Panc1 (cell line): Measurements from ENCODE around the gene CYSTM1. TPM values are rescaled to one million over a fixed set of nuclear protein-coding genes. Genes with fewer than 3 reads are reported as not detected.
A peak's percentile ranks its signal among the peaks of the same experiment; 100 is the strongest.

Experiments used
- ATAC-seq: fragments of 200-7000 bp; cut with Tn5 transposase; 2 replicates; pipeline ENCODE4 v1.9.1; 2020; ENCODE audit warnings: mild to moderate bottlenecking, moderate library complexity
- BruUV-seq: library from RNA; stranded (reverse); fragments of 400-500 nt; replicated peaks from 2 replicates; lab custom pipeline; 2021; lab: Mats Ljungman, UMichigan
- CTCF ChIA-PET: fragments of 300-600 bp; sonication (Branson Sonifier 250); formaldehyde crosslinking; loops from one replicate; lab custom pipeline; 2022; ENCODE audit warnings: antibody characterized with exemption; lab: Charles Lee
- POLR2A ChIA-PET: fragments of 300-600 bp; sonication (Branson Sonifier 250); formaldehyde crosslinking; loops from one replicate; lab custom pipeline; 2022; ENCODE audit warnings: antibody characterized with exemption; lab: Charles Lee
- DNase-seq: peaks from one replicate; pipeline ENCODE4 v3.0.0-alpha.2; 2010; ENCODE audit warnings: low read depth, low spot score
- H3K27ac ChIP-seq: 2 replicates; pipeline ENCODE4 v1.5.1; 2011; ENCODE audit warnings: mild to moderate bottlenecking, low read length, inconsistent platforms
- H3K27me3 ChIP-seq: fragments of 200-500 bp; sonication (Bioruptor generic); 2 replicates; pipeline ENCODE4 v1.6.0; 2014; ENCODE audit warnings: low read length, inconsistent platforms; ENCODE audit not compliant: control insufficient read depth, insufficient read depth
- H3K36me3 ChIP-seq: fragments of 200-500 bp; sonication (Bioruptor generic); 2 replicates; pipeline ENCODE4 v1.5.1; 2014; ENCODE audit warnings: inconsistent platforms, mild to moderate bottlenecking, low read length, moderate library complexity; ENCODE audit not compliant: control insufficient read depth, insufficient read depth
- H3K4me1 ChIP-seq: 2 replicates; pipeline ENCODE4 v1.5.1; 2011; ENCODE audit warnings: inconsistent platforms, mild to moderate bottlenecking, low read length, moderate library complexity; ENCODE audit not compliant: control insufficient read depth, insufficient read depth
- H3K4me3 ChIP-seq, 2 experiments: 2 replicates each; pipeline ENCODE4 v1.5.1; 2011 to 2012; ENCODE audit warnings: low read depth in 2 of 2, low read length in 2 of 2, mild to moderate bottlenecking in 2 of 2, inconsistent platforms in 1 of 2, moderate library complexity in 1 of 2
- H3K9me3 ChIP-seq: fragments of 200-500 bp; sonication (Bioruptor generic); 2 replicates; pipeline ENCODE4 v1.5.1; 2014; ENCODE audit warnings: low read depth, mild to moderate bottlenecking, inconsistent platforms, low read length, moderate library complexity; ENCODE audit not compliant: control insufficient read depth, insufficient read depth
- CTCF ChIP-seq: fragments of 450-650 bp; IDR thresholded peaks from 2 replicates; pipeline ENCODE4 v1.5.1; 2017; ENCODE audit warnings: mild to moderate bottlenecking
- POLR2AphosphoS5 ChIP-seq: IDR thresholded peaks from 2 replicates; pipeline ENCODE4 v1.6.1; 2012; ENCODE audit warnings: mild to moderate bottlenecking, low read depth, low read length, moderate library complexity
- REST ChIP-seq, 2 experiments: IDR thresholded peaks; 2 replicates each; pipeline ENCODE4 v1.6.1; 2011 to 2012; ENCODE audit warnings: low read depth in 2 of 2, control low read depth in 1 of 2, low read length in 1 of 2, mild to moderate bottlenecking in 1 of 2, moderate library complexity in 1 of 2; ENCODE audit not compliant: insufficient read depth in 1 of 2
- SIN3A ChIP-seq: IDR thresholded peaks from 2 replicates; pipeline ENCODE4 v1.6.1; 2012; ENCODE audit warnings: low read depth, mild to moderate bottlenecking, low read length, moderate library complexity, borderline replicate concordance; ENCODE audit not compliant: insufficient read depth
- TCF7L2 ChIP-seq: IDR thresholded peaks from 2 replicates; pipeline ENCODE4 v1.6.1; 2011; ENCODE audit warnings: mild to moderate bottlenecking, low read depth, low read length, inconsistent platforms
- in situ Hi-C: cut with HindIII; loops from 2 replicates; pipeline ENCODE4 v1.10.0; 2016; ENCODE audit warnings: low sequenced_read_pairs, low pct_unique_long_range_greater_than_20kb
- intact Hi-C: fragments of 100-400 bp; cut with micrococcal nuclease; formaldehyde crosslinking; loops from one replicate; pipeline ENCODE4 v1.10.0; 2022; ENCODE audit not compliant: unreplicated experiment
- total RNA-seq: library from RNA; stranded (reverse); gene quantifications from one replicate; pipeline ENCODE4 v1.2.1, GENCODE V29; 2021; ENCODE audit not compliant: unreplicated experiment

Gene CYSTM1
- total RNA-seq, 1 experiment from 2014 or later: 126 TPM

- peak overlapping the region; percentile 79; the same call in 1 of the 2 replicates for H3K27ac ChIP-seq
- TF ChIP-seq REST (IDR thresholded peaks at IDR 0.05; ENCODE audit: insufficient read depth in 1 of 2, low read depth in 2 of 2, low read length in 1 of 2): no peak
- no peak for TF ChIP-seq CTCF
- no peak for TF ChIP-seq POLR2AphosphoS5
- no peak for TF ChIP-seq SIN3A
- no peak for TF ChIP-seq TCF7L2
- DNase-seq (peak; percentile 89), ATAC-seq (peak; percentile 71)
- no peaks in the 10 kb centered on the region for H3K27me3 ChIP-seq
- intact Hi-C loops: no loop called here
- H3K9me3 ChIP-seq: no peaks in the 10 kb centered on the region
- H3K36me3 ChIP-seq: 0 out of 2 replicates have a peak, but pooled peaks cover 2% of the 10 kb centered on the region
- peaks cover 57% of the 10 kb centered on the region for H3K4me1 ChIP-seq
- in situ Hi-C loops: no loop called here
- POLR2A ChIA-PET: interaction anchor here (0.8 to 1.0 kb wide), 2 partner anchors 13 to 28 kb away, joined by 3 to 11 read pairs; no protein-coding TSS in a partner anchor
- CTCF ChIA-PET: no interaction called here
- no TSS peak for BruUV-seq
- H3K4me3 ChIP-seq: no peak overlapping the region
Measured at GRCh38 chr5:140189977-140190871, 15.2 kb downstream of the CYSTM1 start.

GRCh38 chr5:140190872-140191218 lies 15.9 kb downstream of the CYSTM1 start:
- no peak overlapping the region for H3K4me3 ChIP-seq
- H3K27me3 ChIP-seq: no peaks in the 10 kb centered on the region
- H3K27ac ChIP-seq: peak overlapping the region; percentile 79; the same call in 1 of the 2 replicates
- in situ Hi-C loops (no loop called here), intact Hi-C loops (no loop called here)
- no peak for DNase-seq
- ChIA-PET POLR2A (interaction anchor here (0.6 to 1.0 kb wide), 3 partner anchors 10 to 29 kb away, joined by 3 to 11 read pairs (median 3); no protein-coding TSS in a partner anchor), CTCF (no interaction called here)
- H3K36me3 ChIP-seq: 0 out of 2 replicates have a peak, but pooled peaks cover 2% of the 10 kb centered on the region
- H3K9me3 ChIP-seq: no peaks in the 10 kb centered on the region
- TF ChIP-seq CTCF: no peak
- TF ChIP-seq SIN3A: no peak
- TF ChIP-seq POLR2AphosphoS5: no peak
- no peak for TF ChIP-seq TCF7L2
- ATAC-seq: peak; percentile 9; the same call in 1 of the 2 replicates
- no TSS peak for BruUV-seq
- H3K4me1 ChIP-seq: peaks cover 57% of the 10 kb centered on the region
